ENCODE measurements around the gene DUXA. TPM values are rescaled to one million over a fixed set of nuclear protein-coding genes. Genes with fewer than 3 reads are reported as not detected.
A peak's percentile ranks its signal among the peaks of the same experiment; 100 is the strongest.

The DUXA gene
- total RNA-seq, 1 experiment from 2014 or later = not detected

DNA sequence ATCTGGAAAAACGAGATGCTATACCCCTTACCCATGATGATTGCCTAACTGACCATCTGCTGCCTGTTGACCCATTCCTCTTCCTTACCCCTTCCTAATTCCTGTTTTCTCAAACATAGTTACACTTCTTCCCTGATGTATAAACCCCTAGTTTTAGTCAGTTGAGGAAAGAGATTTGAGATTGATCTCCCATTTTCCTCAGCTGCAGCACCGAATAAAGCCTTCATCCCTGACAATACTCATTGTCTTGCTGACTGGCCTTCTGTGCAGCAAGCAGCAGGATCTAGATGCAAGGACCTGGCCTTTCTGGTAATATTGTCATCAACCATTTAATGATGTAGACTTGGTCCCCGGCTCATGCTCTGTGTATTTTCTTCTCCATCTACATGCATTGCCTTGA is 23.0 kb upstream of the DUXA start:
- in situ Hi-C loops (cut with HindIII; ENCODE audit: low pct_unique_long_range_greater_than_20kb, low sequenced_read_pairs) = no loop called here
- Histone ChIP-seq H3K36me3 (ENCODE audit: control insufficient read depth, insufficient read depth, low read length) (peaks cover 16% of the 10 kb centered on the region), H3K27me3 (ENCODE audit: control insufficient read depth, insufficient read depth, low read length) (no peaks in the 10 kb centered on the region), H3K9me3 (ENCODE audit: control insufficient read depth, insufficient read depth, low read depth, low read length) (peaks cover 14% of the 10 kb centered on the region; the same call in 1 of the 2 replicates), H3K27ac (ENCODE audit: low read length) (no peak overlapping the region; the same call in 1 of the 2 replicates), H3K4me3 (ENCODE audit: low read depth in 2 of 2, low read length in 2 of 2) (peak overlapping the region in 1 of 2 experiments; percentile 5; a peak in 1 of 4 replicates), H3K4me1 (ENCODE audit: control insufficient read depth, insufficient read depth, low read length) (no peaks in the 10 kb centered on the region; the same call in 1 of the 2 replicates)
- BruUV-seq (replicated peaks) = no TSS peak
- intact Hi-C loops (cut with micrococcal nuclease; ENCODE audit: unreplicated experiment) = no loop called here
- ATAC-seq (no peak), DNase-seq (ENCODE audit: low read depth, low spot score) (no peak)
- CTCF ChIA-PET = no interaction called here
- TF ChIP-seq POLR2AphosphoS5 (IDR thresholded peaks at IDR 0.05; ENCODE audit: low read depth, low read length) (no peak), TCF7L2 (IDR thresholded peaks at IDR 0.05; ENCODE audit: low read depth, low read length) (no peak), SIN3A (IDR thresholded peaks at IDR 0.05; ENCODE audit: borderline replicate concordance, insufficient read depth, low read depth, low read length) (no peak)
- TF ChIP-seq, protein P1, sequence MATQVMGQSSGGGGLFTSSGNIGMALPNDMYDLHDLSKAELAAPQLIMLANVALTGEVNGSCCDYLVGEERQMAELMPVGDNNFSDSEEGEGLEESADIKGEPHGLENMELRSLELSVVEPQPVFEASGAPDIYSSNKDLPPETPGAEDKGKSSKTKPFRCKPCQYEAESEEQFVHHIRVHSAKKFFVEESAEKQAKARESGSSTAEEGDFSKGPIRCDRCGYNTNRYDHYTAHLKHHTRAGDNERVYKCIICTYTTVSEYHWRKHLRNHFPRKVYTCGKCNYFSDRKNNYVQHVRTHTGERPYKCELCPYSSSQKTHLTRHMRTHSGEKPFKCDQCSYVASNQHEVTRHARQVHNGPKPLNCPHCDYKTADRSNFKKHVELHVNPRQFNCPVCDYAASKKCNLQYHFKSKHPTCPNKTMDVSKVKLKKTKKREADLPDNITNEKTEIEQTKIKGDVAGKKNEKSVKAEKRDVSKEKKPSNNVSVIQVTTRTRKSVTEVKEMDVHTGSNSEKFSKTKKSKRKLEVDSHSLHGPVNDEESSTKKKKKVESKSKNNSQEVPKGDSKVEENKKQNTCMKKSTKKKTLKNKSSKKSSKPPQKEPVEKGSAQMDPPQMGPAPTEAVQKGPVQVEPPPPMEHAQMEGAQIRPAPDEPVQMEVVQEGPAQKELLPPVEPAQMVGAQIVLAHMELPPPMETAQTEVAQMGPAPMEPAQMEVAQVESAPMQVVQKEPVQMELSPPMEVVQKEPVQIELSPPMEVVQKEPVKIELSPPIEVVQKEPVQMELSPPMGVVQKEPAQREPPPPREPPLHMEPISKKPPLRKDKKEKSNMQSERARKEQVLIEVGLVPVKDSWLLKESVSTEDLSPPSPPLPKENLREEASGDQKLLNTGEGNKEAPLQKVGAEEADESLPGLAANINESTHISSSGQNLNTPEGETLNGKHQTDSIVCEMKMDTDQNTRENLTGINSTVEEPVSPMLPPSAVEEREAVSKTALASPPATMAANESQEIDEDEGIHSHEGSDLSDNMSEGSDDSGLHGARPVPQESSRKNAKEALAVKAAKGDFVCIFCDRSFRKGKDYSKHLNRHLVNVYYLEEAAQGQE (IDR thresholded peaks at IDR 0.05; ENCODE audit: insufficient read depth in 1 of 2, low read depth in 2 of 2, low read length in 1 of 2) = no peak
- TF ChIP-seq, protein P2, sequence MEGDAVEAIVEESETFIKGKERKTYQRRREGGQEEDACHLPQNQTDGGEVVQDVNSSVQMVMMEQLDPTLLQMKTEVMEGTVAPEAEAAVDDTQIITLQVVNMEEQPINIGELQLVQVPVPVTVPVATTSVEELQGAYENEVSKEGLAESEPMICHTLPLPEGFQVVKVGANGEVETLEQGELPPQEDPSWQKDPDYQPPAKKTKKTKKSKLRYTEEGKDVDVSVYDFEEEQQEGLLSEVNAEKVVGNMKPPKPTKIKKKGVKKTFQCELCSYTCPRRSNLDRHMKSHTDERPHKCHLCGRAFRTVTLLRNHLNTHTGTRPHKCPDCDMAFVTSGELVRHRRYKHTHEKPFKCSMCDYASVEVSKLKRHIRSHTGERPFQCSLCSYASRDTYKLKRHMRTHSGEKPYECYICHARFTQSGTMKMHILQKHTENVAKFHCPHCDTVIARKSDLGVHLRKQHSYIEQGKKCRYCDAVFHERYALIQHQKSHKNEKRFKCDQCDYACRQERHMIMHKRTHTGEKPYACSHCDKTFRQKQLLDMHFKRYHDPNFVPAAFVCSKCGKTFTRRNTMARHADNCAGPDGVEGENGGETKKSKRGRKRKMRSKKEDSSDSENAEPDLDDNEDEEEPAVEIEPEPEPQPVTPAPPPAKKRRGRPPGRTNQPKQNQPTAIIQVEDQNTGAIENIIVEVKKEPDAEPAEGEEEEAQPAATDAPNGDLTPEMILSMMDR (IDR thresholded peaks at IDR 0.05) = no peak
- POLR2A ChIA-PET = interaction anchor here (0.6 kb wide), 1 partner anchor 83 kb away, joined by 6 read pairs; no protein-coding TSS in a partner anchor

DNA sequence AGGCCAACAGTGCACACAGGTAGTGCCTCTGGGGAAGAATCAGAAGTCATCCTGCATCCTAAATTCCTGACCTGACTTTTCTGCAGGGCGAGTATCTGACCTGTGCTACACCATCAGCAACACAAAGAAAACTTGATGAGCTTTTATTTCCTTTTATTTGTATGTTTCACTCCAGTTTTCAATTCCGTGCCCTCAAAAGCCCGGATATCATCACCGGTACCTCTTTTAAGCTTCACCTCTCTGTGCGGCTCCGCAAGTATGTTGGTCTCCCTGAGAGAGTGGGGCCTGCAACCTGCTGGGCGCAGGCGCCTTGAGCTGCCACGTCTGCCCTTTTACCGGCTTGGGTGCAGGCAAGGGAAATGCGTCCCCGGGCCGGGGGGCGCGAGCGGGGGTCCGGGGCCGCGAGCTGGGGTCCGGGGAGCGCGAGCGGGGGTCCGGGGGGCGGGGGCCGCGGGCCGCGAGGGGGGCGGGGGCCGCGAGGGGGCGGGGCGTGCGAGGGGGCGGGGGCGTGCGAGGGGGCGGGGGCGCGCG is 4.3 kb upstream of the DUXA start:
- intact Hi-C loops (cut with micrococcal nuclease; ENCODE audit: unreplicated experiment) (no loop called here), in situ Hi-C loops (cut with HindIII; ENCODE audit: low pct_unique_long_range_greater_than_20kb, low sequenced_read_pairs) (no loop called here)
- Histone ChIP-seq H3K4me3 (ENCODE audit: low read depth in 2 of 2, low read length in 2 of 2) (peak overlapping the region; percentile 24 to 29), H3K36me3 (ENCODE audit: control insufficient read depth, insufficient read depth, low read length) (no peaks in the 10 kb centered on the region), H3K4me1 (ENCODE audit: control insufficient read depth, insufficient read depth, low read length) (no peaks in the 10 kb centered on the region), H3K27ac (ENCODE audit: low read length) (no peak overlapping the region), H3K9me3 (ENCODE audit: control insufficient read depth, insufficient read depth, low read depth, low read length) (no peaks in the 10 kb centered on the region), H3K27me3 (ENCODE audit: control insufficient read depth, insufficient read depth, low read length) (no peaks in the 10 kb centered on the region)
- ATAC-seq (peak; percentile 76), DNase-seq (ENCODE audit: low read depth, low spot score) (no peak)
- ChIA-PET POLR2A (no interaction called here), CTCF (no interaction called here)
- BruUV-seq (replicated peaks) = no TSS peak
- TF ChIP-seq POLR2AphosphoS5 (IDR thresholded peaks at IDR 0.05; ENCODE audit: low read depth, low read length) (no peak), SIN3A (IDR thresholded peaks at IDR 0.05; ENCODE audit: borderline replicate concordance, insufficient read depth, low read depth, low read length) (no peak), TCF7L2 (IDR thresholded peaks at IDR 0.05; ENCODE audit: low read depth, low read length) (no peak)
- TF ChIP-seq, protein P1 (IDR thresholded peaks at IDR 0.05; ENCODE audit: insufficient read depth in 1 of 2, low read depth in 2 of 2, low read length in 1 of 2) = no peak
- TF ChIP-seq, protein P2 (IDR thresholded peaks at IDR 0.05) = no peak

All from Panc1 (cell line).